ENCODE data around the gene UHMK1.
A peak's percentile ranks its signal among the peaks of the same experiment; 100 is the strongest.
"Not testable (repeated sequence)": the region's sequence is repeated elsewhere in the genome, so short reads cannot be mapped to it uniquely, and the experiment has no call there.

Gene UHMK1

DNA sequence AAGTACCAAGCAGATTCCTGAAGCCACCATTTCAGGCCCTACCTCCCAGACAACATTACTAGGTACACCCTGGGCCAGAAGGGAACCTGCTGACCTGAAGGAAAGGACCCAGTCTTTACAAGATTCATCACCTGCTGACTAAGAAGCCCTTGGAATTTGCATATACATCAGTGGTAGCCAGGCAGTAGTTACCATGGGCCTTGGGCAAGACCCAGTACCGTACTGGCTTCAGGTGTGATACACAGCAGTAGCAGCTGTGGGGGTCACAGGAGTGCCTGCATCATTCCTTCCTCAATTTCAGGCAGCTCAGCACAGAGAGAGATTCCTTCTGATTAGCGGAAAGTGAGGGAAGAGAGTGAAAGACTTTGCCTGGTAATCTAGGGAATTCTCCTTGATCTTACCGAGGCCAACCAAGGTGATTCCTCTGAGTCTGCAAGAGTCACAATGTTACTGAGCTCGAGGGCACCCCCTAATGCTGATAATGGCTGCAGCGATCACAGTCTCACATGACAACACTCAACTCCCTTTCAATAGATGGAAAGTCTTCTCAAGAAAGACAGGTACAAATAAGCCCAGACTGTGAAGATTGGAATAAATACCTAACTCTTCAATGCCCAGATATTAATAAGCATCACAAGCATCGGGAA lies 22.0 kb upstream of the UHMK1 start:
- Histone ChIP-seq H3K27ac (ENCODE audit: low read depth, low read length, severe bottlenecking) (no peak overlapping the region), H3K9me3 (ENCODE audit: control insufficient read depth, low read length) (peaks cover 3% of the 10 kb centered on the region), H3K4me1 (ENCODE audit: control insufficient read depth, insufficient read depth, low read length, poor library complexity, severe bottlenecking) (no peaks in the 10 kb centered on the region), H3K36me3 (ENCODE audit: control insufficient read depth, insufficient read depth, low read length) (no peaks in the 10 kb centered on the region), H3K4me3 (ENCODE audit: extremely low read depth, insufficient read depth, low read length, poor library complexity, severe bottlenecking) (no peak overlapping the region)
- 42 to 78% methylated on average over 2 to 3 of the region's 6 CpGs for WGBS, 2 experiments (ENCODE audit: insufficient coverage in 2 of 2)

- H3K4me1 ChIP-seq (ENCODE audit: control insufficient read depth, insufficient read depth, low read length, poor library complexity, severe bottlenecking) = no peaks in the 10 kb centered on the region
- peaks cover 3% of the 10 kb centered on the region for H3K9me3 ChIP-seq (ENCODE audit: control insufficient read depth, low read length)
- H3K27ac ChIP-seq (ENCODE audit: low read depth, low read length, severe bottlenecking) = no peak overlapping the region
- no CpG with 5 or more reads among the region's 1 CpG for WGBS, 2 experiments (ENCODE audit: insufficient coverage in 2 of 2)
- no peak overlapping the region for H3K4me3 ChIP-seq (ENCODE audit: extremely low read depth, insufficient read depth, low read length, poor library complexity, severe bottlenecking)
- no peaks in the 10 kb centered on the region for H3K36me3 ChIP-seq (ENCODE audit: control insufficient read depth, insufficient read depth, low read length)
Observed at GRCh38 chr1:162476620-162477019, 21.0 kb upstream of the UHMK1 start.

GRCh38 chr1:162485236-162485635 lies 12.4 kb upstream of the UHMK1 start:
- no peak overlapping the region for H3K4me3 ChIP-seq (ENCODE audit: extremely low read depth, insufficient read depth, low read length, poor library complexity, severe bottlenecking)
- H3K36me3 ChIP-seq (ENCODE audit: control insufficient read depth, insufficient read depth, low read length) = no peaks in the 10 kb centered on the region
- no peaks in the 10 kb centered on the region for H3K9me3 ChIP-seq (ENCODE audit: control insufficient read depth, low read length)
- H3K27ac ChIP-seq (ENCODE audit: low read depth, low read length, severe bottlenecking) = no peak overlapping the region
- no peaks in the 10 kb centered on the region for H3K4me1 ChIP-seq (ENCODE audit: control insufficient read depth, insufficient read depth, low read length, poor library complexity, severe bottlenecking)

- Histone ChIP-seq H3K36me3 (ENCODE audit: control insufficient read depth, insufficient read depth, low read length) (no peaks in the 10 kb centered on the region), H3K4me3 (ENCODE audit: extremely low read depth, insufficient read depth, low read length, poor library complexity, severe bottlenecking) (no peak overlapping the region), H3K4me1 (ENCODE audit: control insufficient read depth, insufficient read depth, low read length, poor library complexity, severe bottlenecking) (no peaks in the 10 kb centered on the region), H3K27ac (ENCODE audit: low read depth, low read length, severe bottlenecking) (no peak overlapping the region), H3K9me3 (ENCODE audit: control insufficient read depth, low read length) (no peaks in the 10 kb centered on the region)
- WGBS, 2 experiments (ENCODE audit: insufficient coverage in 2 of 2) = 89 to 92% methylated on average over 3 to 4 of the region's 10 CpGs
Observed at GRCh38 chr1:162487241-162487640, 10.4 kb upstream of the UHMK1 start.

- no peak overlapping the region for H3K27ac ChIP-seq (ENCODE audit: low read depth, low read length, severe bottlenecking)
- no peak overlapping the region for H3K4me3 ChIP-seq (ENCODE audit: extremely low read depth, insufficient read depth, low read length, poor library complexity, severe bottlenecking)
- no peaks in the 10 kb centered on the region for H3K4me1 ChIP-seq (ENCODE audit: control insufficient read depth, insufficient read depth, low read length, poor library complexity, severe bottlenecking)
- no peaks in the 10 kb centered on the region for H3K9me3 ChIP-seq (ENCODE audit: control insufficient read depth, low read length)
- no peaks in the 10 kb centered on the region for H3K36me3 ChIP-seq (ENCODE audit: control insufficient read depth, insufficient read depth, low read length)
- 57 to 79% methylated on average over 1 to 2 of the region's 3 CpGs for WGBS, 2 experiments (ENCODE audit: insufficient coverage in 2 of 2)
Observed at GRCh38 chr1:162488219-162488618, 9.4 kb upstream of the UHMK1 start.

GRCh38 chr1:162495531-162496233 lies 1.9 kb upstream of the UHMK1 start:
- not testable (repeated sequence) for H3K9me3 ChIP-seq (ENCODE audit: control insufficient read depth, low read length); H3K36me3 ChIP-seq (ENCODE audit: control insufficient read depth, insufficient read depth, low read length); H3K4me1 ChIP-seq (ENCODE audit: control insufficient read depth, insufficient read depth, low read length, poor library complexity, severe bottlenecking); H3K27ac ChIP-seq (ENCODE audit: low read depth, low read length, severe bottlenecking); H3K4me3 ChIP-seq (ENCODE audit: extremely low read depth, insufficient read depth, low read length, poor library complexity, severe bottlenecking)
- WGBS, 2 experiments (ENCODE audit: insufficient coverage in 2 of 2) = 79 to 80% methylated on average over 2 to 4 of the region's 6 CpGs

DNA sequence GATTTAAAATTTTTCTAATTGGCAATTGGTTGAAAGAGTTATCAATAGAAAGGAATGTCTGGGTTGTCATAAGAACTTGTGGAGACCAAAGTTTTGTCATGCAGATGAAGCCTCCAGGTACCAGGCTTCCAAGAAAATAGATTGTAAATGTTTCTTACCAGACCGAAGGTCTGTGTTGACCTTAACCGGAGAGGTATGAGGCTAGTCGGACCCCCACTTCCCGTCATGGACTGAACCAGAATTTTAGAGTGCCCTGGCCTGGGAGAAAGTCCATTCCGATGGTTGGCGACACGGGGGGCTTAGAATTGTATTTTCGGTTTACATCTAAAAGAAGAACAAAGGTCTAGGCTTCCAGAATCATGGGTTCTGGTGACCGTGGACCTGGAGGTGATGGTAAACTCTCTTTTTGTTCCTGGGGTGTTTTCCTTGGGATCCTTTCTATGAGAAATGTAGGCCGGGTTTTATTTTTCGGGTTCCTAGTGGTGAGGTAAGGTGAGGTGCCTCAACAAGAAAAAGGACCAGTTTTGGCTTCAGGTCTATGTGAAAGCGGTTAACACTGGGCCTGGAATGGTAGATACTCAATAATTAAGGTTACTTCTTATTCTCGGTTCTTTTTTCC lies 405 bp upstream of the UHMK1 start:
- H3K27ac ChIP-seq (ENCODE audit: low read depth, low read length, severe bottlenecking) = no peak overlapping the region
- no peaks in the 10 kb centered on the region for H3K4me1 ChIP-seq (ENCODE audit: control insufficient read depth, insufficient read depth, low read length, poor library complexity, severe bottlenecking)
- 72 to 74% methylated on average over 8 to 11 of the region's 13 CpGs for WGBS, 2 experiments (ENCODE audit: insufficient coverage in 2 of 2)
- no peaks in the 10 kb centered on the region for H3K9me3 ChIP-seq (ENCODE audit: control insufficient read depth, low read length)
- H3K4me3 ChIP-seq (ENCODE audit: extremely low read depth, insufficient read depth, low read length, poor library complexity, severe bottlenecking) = peak overlapping the region; percentile 85
- H3K36me3 ChIP-seq (ENCODE audit: control insufficient read depth, insufficient read depth, low read length) = peaks cover 25% of the 10 kb centered on the region

GRCh38 chr1:162498496-162498810 lies 835 bp downstream of the UHMK1 start:
- H3K4me1 ChIP-seq (ENCODE audit: control insufficient read depth, insufficient read depth, low read length, poor library complexity, severe bottlenecking) = no peaks in the 10 kb centered on the region
- peak overlapping the region; percentile 85 for H3K4me3 ChIP-seq (ENCODE audit: extremely low read depth, insufficient read depth, low read length, poor library complexity, severe bottlenecking)
- peaks cover 37% of the 10 kb centered on the region for H3K36me3 ChIP-seq (ENCODE audit: control insufficient read depth, insufficient read depth, low read length)
- H3K9me3 ChIP-seq (ENCODE audit: control insufficient read depth, low read length) = no peaks in the 10 kb centered on the region
- peak overlapping the region; percentile 73 for H3K27ac ChIP-seq (ENCODE audit: low read depth, low read length, severe bottlenecking)
- no CpG with 5 or more reads among the region's 7 CpGs for WGBS, 2 experiments (ENCODE audit: insufficient coverage in 2 of 2)

DNA sequence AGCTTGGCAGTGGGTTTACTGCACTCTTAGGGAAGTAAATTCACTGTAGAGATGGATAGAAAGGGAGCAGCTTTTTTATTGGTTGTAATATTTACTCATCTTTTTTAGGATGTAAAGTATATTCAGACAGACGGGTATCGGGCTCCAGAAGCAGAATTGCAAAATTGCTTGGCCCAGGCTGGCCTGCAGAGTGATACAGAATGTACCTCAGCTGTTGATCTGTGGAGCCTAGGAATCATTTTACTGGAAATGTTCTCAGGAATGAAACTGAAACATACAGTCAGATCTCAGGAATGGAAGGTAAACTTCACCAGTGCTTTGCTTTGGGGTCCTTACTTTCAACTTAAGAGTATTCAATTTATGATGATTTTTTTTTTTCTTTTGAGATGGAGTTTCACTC lies 3.2 kb downstream of the UHMK1 start:
- Histone ChIP-seq H3K9me3 (ENCODE audit: control insufficient read depth, low read length) (no peaks in the 10 kb centered on the region), H3K4me1 (ENCODE audit: control insufficient read depth, insufficient read depth, low read length, poor library complexity, severe bottlenecking) (no peaks in the 10 kb centered on the region), H3K4me3 (ENCODE audit: extremely low read depth, insufficient read depth, low read length, poor library complexity, severe bottlenecking) (no peak overlapping the region), H3K36me3 (ENCODE audit: control insufficient read depth, insufficient read depth, low read length) (peaks cover 58% of the 10 kb centered on the region), H3K27ac (ENCODE audit: low read depth, low read length, severe bottlenecking) (no peak overlapping the region)
- WGBS, 2 experiments (ENCODE audit: insufficient coverage in 2 of 2) = 93 to 100% methylated on average over 2 of the region's 2 CpGs

DNA sequence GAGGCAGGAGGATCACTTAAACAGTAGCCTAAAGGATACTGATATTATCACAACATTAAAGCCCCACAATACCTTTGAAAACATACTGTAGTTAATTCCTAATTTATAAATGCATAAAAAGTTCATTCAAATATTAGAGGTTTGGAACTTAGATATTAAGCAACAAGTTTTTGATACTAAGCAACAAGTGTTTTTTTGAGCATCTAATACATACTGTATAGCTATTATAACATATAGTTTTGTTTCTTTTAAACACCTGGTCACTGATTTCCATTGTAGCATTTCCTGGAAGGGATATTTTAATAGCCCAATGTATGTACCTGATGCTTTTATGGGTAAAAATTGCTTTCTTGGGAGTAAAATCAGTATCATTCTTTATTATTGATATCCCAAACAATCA lies 4.5 kb downstream of the UHMK1 start:
- Histone ChIP-seq H3K9me3 (ENCODE audit: control insufficient read depth, low read length) (no peaks in the 10 kb centered on the region), H3K4me1 (ENCODE audit: control insufficient read depth, insufficient read depth, low read length, poor library complexity, severe bottlenecking) (no peaks in the 10 kb centered on the region), H3K4me3 (ENCODE audit: extremely low read depth, insufficient read depth, low read length, poor library complexity, severe bottlenecking) (no peak overlapping the region), H3K27ac (ENCODE audit: low read depth, low read length, severe bottlenecking) (no peak overlapping the region), H3K36me3 (ENCODE audit: control insufficient read depth, insufficient read depth, low read length) (peaks cover 67% of the 10 kb centered on the region)

- Histone ChIP-seq H3K27ac (ENCODE audit: low read depth, low read length, severe bottlenecking) (no peak overlapping the region), H3K4me3 (ENCODE audit: extremely low read depth, insufficient read depth, low read length, poor library complexity, severe bottlenecking) (no peak overlapping the region), H3K9me3 (ENCODE audit: control insufficient read depth, low read length) (no peaks in the 10 kb centered on the region), H3K4me1 (ENCODE audit: control insufficient read depth, insufficient read depth, low read length, poor library complexity, severe bottlenecking) (no peaks in the 10 kb centered on the region), H3K36me3 (ENCODE audit: control insufficient read depth, insufficient read depth, low read length) (peaks cover 76% of the 10 kb centered on the region)
- no CpG with 5 or more reads among the region's 5 CpGs for WGBS, 2 experiments (ENCODE audit: insufficient coverage in 2 of 2)
Observed at GRCh38 chr1:162502928-162503327, 5.3 kb downstream of the UHMK1 start.
